Forelimb muscle (tissue), 1 donor: ENCODE results near the gene SCUBE1. TPM values are rescaled to one million over a fixed set of nuclear protein-coding genes. Genes with fewer than 3 reads are reported as not detected.
"Not testable (repeated sequence)": the region's sequence is repeated elsewhere in the genome, so short reads cannot be mapped to it uniquely, and the experiment has no call there.

Experiments used
- DNase-seq: peaks from one replicate; pipeline ENCODE4 v3.0.0-alpha.2; 2013; ENCODE audit warnings: low read depth
- polyA plus RNA-seq: library from polyadenylated mRNA; unstranded; fragments of 120-200 nt; gene quantifications from one replicate; pipeline ENCODE4 v1.2.1, GENCODE V29; 2013; ENCODE audit not compliant: insufficient read length

SCUBE1 gene
- polyA plus RNA-seq, 1 donor, result 0.19 TPM

DNA sequence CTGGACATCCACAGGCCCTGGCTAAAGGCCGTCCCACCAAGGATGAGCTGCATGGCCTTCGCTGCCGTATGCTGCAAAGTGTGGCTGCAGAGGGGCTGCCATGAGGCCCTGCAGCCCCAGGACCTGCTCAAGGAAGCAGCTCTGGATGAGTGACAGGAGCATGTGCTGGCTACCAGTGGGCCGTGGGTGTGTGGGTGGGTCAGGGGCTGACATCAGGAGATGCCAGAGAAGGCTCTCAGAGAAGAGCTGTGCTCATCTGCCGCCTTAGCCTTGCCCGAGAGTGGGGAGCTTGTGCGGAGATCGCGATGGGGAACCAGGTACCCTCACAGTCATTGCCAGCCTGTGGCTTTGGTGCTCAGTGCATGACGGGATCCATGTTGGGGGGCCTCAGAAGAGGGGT, 41.3 kb downstream of the SCUBE1 start:
- no peak for DNase-seq

DNA sequence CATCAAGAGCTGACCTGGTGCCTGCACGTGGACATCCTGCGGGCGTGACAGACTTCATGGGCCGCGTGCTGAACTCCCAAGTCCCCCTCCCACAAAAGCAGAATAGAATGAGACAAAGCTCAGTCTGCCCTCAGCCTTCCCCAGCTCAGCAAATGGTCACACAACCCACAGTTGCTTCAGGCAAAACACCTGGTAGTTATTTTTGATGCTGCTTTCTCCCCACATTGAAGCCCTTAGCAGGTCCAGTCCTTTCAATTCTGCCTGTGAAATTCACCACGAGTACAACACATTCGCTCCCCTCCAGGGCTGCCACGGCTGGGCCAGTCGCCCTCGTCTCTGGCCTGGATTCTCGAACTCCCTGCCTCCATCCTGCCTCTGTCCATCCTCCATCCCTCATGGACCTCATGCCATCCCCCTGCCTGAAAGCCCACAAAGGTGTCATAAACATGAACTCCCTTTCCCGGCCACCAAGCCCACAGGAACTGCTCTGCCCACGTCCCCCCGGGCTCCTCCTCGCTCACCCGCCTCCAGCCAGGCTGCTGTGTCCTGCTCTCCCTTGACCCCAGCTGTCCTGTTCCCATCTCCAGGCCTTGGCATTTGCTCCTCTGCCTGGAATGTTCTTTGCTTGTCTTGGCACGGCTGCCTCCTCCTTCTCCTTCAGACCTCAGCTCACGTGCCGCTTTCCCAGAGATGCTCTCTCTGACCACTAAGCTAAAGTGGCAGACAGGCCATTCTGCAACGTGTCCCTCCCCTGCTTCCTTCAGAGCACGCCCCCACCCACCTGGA, 42.1 kb downstream of the SCUBE1 start:
- no peak for DNase-seq

DNA sequence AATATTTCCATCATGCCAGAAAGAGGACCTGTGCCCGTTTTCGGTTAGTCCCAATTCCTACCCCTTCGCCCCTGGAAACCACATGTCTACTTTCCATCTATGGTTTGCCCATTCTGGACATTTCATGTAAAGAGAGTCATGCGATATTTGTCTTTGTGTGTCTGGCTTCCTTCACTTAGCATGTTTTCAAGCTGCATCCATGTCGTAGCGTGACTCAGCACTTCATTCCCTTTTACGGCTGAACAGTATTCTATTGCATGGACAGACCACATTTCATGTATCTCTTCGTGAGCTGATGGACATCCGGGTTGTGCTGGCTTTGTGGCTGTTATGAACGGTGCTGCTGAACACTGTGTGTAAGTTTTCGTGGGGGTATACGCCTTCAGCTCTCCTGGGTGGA, 43.4 kb downstream of the SCUBE1 start:
- DNase-seq, result no peak

DNA sequence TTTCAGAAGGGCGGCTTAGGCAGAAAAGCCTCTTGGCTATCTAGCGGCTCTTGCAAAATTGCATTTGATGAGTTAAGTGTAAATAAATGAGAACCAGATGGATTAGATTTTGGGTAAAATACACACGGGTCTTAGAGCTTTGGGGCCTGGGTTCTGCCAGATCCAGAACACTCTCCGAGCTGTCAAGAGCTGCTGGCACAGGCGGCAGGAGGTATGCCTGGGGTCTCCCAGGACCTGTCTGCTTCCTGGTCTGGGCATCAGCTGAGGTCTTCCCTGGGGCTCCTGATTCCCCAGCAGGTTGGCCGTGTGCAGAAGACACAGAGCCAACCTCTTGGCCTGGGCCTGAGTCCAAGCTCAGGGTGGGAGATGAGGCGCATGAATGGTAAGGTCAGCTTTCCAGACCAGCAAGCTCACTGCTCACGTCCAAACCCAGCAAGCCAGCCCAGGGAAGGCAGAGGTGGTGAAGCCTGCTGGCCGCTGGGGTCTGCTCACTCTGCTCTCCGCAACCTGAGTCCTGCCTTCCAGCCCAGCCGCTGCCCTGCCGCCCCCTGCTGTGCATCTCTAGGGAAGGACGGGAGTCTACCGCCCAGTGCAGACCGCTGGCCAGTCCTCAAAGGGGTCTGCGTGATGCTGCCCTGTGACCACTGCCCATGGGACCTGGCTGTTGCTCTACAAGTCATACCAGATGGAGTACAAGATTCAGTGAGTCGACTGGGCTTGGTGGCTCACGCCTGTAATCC, 44.9 kb downstream of the SCUBE1 start:
- DNase-seq, result no peak

DNA sequence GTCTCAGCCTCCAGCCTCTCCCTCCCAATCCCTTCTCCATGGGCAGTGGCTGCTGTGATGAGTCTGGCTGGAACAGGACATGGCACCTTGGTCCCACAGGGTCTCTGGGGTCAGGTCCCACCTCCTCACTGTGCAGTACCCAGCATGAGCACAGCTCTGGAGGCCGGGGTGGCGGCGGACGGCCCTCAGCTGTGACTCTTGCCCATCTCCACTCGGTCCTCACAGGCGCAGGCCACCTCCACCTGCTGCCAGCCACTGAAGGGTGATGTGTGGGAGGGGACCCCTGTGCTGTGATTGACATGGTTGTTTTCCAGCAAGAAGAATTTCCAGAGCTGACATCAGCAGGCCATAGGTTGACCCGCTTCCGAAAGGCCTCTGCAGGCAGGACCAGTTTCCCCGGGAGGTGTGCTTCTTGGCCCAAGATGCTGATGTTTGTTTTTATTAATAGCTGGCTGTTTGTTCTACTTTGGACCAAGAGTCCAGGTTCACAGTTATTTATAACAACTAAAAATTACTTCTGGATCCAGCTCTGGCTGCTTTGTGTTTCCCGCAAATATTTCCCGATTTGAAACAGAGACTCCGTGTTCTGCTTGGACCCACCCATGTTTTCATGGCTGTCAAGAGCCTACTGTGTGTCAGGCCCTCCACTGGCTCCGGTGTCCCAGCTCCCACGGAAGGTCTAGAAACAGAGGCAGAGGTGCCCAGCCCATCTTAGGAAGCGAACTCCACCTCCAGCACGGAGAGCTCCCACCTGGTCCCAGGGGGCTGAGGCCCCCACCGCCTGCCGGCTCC, 45.7 kb downstream of the SCUBE1 start:
- DNase-seq, result no peak

DNA sequence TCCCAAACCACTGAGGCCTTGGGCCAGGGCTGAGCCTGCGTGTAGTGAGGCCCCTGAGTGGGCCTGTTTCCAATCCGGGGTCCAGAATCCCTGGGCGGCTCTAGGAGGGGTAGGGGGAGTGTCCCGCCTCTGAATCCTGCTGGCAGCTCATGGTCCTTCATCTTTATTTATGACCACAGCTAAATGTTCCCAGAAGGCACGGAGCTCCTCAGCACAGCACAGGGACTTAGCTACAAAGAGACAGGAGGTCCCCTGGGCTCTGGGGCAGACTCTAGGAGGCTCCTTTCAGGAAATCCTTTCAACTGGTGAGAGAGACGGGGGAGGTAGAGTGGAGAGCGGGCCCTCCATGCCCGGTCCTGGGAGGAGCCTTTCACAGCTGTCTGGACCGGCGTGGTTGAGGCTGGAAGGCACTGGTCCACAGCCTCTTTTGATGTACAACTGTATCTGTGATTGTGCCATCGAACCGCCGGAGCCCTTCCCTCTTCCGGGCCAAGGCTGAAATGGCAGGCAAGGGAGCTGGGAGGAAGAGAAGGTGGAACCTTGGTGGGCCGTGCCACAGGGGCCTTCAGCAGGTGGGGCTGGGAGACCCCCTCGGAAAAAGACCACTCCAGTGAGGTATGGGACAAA, 46.8 kb downstream of the SCUBE1 start:
- DNase-seq, result no peak

DNA sequence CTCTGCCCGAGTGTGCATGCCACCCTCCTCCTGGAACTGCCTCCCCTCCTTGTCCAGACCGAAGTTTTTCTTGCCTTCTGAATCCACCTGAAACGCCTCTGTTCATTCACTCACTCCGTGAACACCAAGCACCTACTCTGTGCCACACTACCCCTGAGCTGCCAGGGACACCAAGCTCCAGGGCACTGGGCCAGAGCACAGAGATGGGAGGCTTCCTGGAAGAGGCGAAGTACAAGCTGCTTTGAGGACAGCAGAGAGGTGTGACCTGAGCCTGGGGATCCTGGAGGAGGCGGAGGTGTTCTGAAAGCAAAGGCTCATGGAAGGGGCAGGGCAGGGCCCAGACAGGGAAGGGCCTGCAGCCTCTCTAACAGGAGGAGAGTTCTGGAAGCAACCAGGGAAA, 47.5 kb downstream of the SCUBE1 start:
- no peak for DNase-seq

DNA sequence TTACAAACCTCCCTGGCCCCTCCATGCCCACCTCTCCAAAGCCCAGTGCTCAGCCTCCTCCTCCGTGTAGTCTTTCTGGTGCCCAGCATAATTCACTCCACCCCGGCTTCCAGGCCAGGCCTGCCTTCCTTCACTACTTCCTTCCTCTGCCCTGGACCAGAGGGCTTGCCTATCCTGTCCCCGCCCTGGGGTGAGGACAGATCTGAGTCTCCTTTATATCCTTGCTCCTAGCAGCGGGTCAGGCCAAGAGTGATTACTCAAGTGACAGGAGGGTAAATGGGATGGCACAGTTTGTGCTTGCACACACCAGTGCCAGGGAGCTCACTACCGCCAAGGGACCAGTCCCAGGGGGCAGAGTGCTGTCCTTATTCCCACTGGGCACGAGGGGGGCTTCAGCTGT, 48.0 kb downstream of the SCUBE1 start:
- DNase-seq, result no peak

DNA sequence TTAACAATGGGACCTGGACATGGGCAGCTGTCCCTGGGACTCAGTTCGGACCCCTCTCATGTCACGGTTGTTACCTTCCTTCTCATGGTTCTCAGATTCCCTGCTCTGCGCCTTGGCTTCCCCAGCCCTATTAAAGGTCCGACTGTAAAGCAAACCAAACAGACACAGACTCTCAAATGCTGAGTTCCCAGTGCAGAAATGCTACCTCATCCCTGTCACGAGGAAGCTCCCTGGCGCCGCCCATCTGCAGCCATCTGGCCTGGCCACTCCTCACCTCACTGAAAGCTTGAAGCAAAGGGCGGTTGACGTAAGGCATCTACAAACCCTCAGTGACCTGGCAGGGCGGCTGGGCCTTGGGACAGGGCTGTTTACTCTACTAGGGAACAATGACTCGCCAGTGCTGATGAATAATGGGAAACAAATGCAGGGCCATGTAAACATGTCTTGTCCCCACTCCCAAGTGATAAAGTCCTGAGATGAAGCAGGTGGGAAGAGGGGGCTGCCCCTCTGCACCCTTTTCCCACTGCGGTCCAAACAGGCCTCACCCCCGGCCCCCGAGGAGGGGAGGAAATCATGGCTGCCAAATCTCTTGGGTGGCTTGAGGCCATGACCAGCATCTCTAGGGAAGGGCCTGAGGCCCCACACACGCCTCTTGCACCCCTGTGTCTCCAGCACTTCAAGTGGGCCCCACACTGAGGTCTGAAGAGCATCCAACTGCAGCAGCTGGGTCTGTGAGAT, 49.3 kb downstream of the SCUBE1 start:
- DNase-seq, result no peak

DNA sequence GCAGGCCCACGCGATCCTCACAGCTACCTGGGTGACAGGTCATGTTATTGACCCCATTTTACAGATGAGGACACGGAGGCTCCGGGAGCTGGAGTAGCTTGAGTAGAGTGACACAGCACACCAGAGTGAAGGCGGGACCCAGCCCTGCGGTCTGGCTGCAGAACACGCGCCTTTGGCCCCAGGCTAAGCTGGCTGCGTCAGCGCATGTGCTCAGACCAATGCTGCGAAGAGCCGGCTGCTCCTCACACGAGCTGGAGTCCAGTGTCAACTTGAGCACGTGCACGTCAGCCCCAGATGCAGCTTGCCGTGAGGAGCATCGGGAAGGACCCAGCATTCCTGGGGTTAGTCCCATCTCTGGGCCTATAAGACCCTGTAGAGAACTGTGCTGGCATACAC, 49.9 kb downstream of the SCUBE1 start:
- no peak for DNase-seq

DNA sequence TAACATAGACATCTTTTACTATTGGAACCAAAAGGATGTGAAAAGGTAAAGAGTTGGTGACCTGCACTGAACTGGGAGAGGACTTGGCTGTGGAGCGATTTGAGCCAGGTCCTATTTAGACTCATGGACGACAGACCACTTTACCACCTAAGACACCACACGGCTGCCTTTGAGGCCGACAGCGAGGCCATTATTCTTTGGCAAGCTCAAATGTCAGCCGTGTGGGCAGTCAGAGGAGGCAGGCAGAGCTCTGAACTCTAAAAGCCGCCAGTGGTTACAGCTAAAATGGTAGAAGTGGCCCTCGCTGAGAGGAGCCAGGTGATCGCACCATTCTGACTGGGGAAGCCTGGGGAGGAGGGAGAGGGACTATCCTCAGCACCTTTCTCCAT, 50.5 kb downstream of the SCUBE1 start:
- no peak for DNase-seq

DNA sequence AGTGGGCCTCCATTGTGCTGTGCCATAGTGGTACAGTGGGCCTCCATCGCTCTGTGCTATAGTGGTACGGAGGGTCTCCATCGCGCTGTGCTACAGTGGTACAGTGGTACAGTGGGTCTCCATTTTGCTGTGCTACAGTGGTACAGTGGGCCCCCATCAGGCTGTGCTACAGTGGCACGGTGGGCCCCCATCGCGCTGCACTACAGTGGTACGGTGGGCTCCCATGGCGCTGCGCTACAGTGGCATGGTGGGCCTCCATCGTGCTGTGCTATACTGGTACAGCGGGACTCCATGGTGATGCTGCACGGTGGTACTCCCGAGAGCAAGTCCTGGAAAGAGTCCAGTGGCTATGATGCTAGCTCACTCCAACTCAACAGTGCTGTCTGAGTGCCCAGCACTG, 51.8 kb downstream of the SCUBE1 start:
- no peak for DNase-seq

DNA sequence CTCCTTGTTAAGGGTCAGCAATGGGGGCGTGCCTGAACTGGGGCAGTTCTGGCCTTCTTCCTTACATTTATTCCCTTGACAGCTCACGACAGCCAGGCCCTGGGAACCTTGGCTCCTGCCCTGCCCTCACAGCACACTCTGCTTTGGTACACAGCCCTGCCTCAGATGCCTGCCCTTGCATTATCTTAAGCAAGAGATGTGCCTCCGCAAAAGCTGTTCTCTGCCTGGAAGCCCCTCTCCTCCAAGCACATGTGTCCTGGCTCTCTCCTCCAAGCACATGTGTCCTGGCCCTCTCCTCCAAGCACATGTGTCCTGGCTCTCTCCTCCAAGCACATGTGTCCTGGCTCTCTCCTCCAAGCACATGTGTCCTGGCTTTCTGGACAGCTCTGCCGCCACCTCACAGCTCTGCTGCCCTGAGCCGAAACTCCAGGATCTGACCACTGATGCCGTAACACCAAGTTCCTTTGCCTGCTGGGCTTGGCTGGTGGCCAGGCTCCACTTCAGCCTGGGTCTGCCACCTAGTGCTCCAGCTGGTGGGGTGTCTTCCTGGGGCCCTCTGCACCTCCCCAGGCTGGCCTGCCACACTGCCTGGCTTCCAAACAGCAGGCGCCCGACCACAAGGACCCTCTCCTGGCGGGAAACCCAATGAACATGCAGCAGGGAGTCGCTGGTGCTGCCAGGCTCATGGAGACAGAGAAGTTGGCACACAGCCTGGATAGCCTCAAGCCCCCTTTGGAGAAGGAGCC, 53.0 kb downstream of the SCUBE1 start:
- DNase-seq, result no peak

DNA sequence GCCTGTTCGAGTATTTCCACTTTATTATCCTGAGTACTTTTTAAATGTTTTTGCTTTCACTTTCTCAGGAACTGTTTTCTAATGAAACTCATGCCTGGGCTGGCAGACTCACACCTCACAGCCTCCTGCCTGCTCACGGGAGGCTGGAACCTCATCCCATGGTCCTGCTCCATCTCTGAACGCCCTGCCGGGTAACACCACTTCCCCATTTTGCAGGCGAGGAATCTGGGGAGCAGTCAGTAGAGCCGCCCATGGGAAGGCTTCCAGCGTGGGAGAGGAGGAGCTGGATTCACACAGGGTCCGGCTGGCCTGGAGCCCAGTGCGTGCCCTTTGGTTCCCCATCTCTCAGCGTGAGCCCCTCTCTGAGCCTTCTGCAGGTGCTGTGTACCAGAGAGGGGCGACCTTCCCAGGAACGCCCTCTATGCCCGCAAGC, 53.6 kb downstream of the SCUBE1 start:
- no peak for DNase-seq

DNA sequence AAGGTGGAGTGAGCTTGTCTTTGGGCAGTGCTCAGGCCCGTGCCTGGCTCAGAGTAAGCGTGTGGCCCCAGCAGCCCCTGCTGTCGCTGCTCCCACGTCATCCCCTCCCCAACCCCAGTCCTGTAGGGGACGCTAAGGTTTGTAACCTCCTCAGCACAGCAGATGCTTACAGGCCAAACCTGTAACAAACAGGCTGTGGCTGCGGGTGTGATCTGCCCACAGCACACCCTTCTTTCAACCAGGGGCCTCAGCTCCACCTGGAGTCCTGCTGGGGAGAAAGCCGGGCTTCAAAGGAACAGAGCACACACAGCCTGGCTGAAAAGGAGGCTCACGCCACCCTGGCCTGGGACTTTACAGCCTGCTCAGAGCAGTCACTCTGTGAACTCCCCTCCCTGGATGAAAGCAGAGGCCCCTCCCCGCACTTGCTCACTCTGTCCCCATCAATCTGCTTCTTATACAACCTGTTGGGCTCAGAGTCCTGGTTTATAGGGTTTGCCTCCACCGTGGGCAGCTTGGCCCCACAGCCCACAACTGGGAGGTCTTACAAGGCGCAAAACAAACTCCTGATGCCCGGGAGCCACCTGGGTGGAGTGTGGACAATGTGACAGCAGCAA, 54.3 kb downstream of the SCUBE1 start:
- DNase-seq, result no peak

DNA sequence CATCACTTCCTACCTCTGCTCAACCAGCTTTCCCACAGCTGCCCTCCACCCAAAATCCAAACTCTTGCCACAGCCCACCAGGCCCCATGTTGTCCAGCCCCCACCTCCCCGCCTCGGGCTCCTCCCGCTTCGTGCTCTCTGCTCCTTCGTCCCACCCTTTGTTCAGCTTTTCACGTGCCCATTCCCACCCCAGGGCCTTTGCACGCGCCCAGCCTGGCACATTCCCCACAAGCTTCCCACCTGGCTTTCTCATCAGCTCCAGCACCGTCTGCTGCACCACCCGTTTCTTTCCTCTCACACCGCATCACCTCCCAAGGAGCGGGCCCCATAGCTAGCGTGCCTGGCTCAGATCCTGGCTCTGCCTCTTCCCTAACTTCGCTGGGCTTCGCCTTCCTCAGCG, 54.8 kb downstream of the SCUBE1 start:
- no peak for DNase-seq

DNA sequence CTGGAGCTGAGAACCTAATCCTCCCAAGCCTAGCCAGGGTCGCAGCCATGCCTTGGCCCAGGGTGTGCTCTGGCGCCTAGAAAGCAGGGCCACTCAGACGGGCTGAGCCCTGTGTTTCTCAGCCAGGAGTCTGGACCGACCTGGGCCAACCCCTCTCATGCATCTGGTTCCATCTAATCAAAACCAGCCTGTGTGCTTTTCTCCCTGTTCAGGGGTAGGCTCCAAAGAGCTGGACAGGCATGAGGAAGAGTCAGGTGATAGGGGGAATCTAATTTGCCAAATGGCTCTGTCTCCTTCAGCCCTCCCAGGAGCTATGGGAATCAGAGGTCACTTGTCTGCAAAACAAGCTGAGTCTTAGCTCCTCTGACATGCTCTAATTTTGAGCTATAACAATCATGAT, 55.7 kb downstream of the SCUBE1 start:
- DNase-seq, result no peak

DNA sequence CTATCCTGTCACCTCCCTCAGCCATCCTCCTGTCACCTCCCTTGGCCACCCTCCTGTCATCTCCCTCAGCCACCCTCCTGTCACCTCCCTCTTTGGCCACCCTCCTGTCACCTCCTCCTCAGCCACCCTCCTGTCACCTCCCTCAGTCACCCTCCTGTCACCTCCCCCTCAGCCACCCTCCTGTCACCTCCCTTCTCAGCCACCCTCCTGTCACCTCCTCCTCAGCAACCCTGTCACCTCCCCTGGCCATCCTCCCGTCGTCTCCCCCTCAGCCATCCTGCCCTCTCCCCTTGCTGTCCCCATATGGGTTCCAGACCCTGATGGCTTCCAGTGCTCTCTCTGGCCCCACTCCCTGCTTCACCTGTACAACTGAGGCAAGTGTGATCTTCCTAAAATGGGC, 61.8 kb downstream of the SCUBE1 start:
- DNase-seq, result no peak

DNA sequence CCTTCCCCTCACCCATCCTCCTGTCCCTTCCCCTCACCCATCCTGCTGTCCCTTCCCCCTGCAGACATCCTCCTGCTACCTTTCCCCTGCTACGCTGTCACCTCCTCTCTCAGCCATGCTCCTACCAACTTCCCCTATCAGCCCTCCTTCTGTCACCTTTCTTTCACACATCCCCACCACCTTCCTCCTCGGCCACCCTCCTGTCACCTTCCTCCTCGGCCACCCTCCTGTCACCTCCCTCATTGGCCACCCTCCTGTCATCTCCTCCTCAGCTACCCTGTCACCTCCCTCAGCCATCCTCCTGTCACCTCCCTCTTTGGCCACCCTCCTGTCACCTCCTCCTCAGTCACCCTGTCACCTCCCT, 62.7 kb downstream of the SCUBE1 start:
- DNase-seq, result not testable (repeated sequence)

DNA sequence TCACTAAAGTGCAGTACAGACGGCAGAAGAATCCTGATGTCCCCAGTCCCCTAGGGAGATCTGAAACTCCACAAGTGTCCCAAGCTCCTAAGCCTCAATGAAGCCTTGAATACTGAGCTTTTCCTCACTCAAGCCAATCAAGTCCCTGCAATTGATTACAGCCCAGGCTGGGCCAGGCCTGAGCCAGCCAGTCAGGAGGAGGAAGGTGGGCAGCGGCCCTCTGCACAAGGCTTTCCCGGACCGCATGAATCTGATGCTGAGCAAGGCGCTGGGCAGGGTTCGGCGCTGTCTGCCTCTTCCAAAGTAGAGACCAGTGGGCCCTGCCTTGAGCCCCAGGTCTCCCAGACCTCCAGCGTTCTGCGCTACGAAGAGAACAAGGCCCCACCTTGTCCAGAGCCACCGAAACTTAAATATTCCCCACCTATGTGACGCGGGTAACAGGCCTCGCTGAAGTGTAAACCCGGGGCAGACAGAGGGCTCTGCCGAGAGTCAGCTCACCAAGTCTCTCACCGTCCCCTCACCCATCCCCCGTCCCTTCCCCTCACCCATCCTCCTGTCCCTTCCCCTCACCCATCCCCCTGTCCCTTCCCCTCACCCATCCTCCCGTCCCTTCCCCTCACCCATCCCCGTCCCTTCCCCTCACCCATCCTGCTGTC, 63.2 kb downstream of the SCUBE1 start:
- no peak for DNase-seq
